Middle frontal gyrus (tissue), 1 donor: ENCODE results near the gene SUMO4.

ENCODE experiments used
- DNase-seq: peaks from one replicate; pipeline ENCODE4 v3.0.0-alpha.2; 2015; ENCODE audit warnings: low spot score; ENCODE audit errors: extremely low spot score

The SUMO4 gene

DNA sequence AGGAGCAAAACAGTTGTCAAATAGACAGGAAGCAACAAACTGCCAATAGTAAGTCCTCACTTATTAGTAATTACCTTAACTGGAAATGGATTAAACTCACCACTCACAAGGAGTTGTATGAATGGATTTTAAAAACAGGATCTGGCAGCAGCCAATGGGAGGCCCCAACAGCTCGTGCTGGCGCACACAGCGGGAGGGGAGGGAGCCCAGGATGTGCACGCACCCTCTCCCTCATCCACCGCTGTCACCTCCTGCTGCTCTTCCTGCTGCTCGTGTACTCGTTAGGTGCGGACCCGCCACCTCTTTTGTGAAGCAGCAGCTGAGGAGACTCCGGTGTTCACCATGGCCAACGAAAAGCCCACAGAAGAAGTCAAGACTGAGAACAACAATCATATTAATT lies at the start of gene SUMO4:
TSS of gene SUMO4 (plus strand) at position 213 of the 400 bp plus-strand sequence. CDS start at position 343, 130 bp downstream.
- DNase-seq = no peak

- DNase-seq = no peak
Observed at GRCh38 chr6:149354009-149354408, 46.1 kb upstream of the SUMO4 start.

DNA sequence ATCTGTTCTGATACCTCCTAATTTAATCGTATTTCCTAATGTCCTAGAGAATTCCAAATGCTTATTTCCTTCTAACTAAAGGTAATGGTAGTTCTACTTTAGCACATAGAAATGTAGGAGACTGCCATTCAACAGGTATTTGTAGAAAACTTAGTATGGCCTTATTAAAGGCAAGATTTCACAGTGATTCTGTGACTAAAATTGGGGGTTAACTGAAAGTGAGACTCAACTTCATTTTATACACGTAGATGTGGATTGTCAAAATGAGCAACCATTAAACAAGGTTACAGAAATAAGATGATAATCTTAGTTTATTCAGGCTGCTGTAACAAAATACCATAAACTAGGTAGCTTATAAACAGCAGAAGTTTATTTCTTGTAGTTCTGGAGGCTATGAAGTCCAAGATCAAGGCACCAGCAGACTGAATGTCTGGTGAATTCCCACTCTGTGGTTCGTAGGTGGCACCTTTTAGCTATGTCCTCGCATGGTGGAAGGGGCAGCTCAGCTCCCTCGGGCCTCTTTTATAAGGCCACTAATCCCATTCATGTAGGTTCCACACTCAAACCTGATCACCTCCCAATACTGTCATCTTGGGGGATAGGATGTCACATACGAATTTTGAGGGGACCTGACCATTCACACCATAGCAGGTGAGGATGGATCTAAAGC lies 43.8 kb upstream of the SUMO4 start:
- no peak for DNase-seq

DNA sequence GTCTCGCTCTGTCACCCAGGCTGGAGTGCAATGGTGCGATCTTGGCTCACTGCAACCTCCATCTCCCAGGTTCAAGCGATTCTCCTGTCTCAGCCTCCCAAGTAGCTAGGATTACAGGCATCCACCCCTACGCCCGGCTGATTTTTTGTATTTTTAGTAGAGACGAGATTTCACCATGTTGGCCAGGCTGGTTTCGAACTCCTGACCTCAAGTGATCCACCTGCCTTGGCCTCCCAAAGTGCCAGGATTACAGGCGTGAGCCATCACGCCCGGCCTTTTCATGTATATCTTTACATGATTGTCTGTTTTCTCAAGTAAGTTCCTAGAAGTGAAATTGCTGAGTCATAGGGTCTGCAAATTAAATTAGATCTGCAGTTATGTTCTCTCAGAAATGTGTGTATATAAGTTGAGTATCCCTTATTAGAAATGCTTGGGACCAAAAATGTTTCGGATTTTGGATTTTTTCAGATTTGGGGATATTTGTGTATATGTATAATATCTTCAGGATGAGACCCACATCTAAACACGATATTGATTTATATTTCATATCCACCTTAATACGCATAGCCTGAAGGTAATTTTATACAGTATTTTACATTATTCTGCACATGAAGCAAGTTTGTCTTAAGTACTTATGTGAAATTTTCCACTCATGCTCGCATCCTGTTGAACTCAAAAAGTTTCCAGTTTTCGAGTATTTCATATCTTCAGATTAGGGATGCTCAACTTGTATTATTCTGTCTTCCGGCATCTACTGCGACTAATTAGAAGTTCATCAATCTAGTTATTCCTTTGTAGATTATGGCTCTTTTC lies 42.1 kb upstream of the SUMO4 start:
- DNase-seq = no peak

DNA sequence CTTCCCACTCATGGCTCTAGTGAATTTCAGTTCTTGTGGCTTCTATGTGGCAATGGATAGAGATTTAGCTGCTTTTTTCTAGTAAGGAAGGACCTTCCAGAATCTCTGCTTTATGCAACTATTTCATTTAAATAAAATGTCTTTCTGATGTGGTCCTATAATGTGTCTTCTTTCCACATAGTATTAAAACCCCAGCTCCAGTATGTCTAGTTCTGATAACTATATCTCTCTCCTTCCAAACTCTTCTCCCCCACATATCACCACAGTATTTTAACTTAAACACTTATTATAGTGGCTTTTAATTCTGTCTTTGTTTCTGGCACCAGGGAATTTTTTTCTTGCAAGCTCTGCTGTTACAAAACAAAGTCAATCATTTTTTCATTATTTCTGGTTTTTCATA lies 40.6 kb upstream of the SUMO4 start:
- DNase-seq = no peak

GRCh38 chr6:149360536-149360935 lies 39.5 kb upstream of the SUMO4 start:
- no peak for DNase-seq

DNA sequence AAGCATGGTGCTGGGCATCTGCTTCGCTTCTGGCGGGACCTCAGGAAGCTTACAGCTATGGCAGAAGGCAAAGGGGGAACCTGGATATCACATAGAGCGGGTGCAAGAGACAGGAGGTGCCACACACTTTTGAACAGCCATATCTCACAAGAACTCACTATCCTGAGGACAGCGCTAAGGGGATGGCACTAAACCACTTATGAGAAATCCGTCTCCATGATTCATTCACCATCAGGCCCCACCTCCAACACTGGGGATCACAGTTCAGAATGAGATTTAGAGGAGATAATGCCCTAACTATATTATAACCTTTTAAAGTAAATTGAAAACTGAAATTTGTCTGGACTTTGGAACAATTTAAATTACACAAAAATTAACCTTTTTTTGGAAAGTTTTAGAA lies 37.8 kb upstream of the SUMO4 start:
- DNase-seq = no peak

- DNase-seq = no peak
Observed at GRCh38 chr6:149363154-149363553, 36.9 kb upstream of the SUMO4 start.

DNA sequence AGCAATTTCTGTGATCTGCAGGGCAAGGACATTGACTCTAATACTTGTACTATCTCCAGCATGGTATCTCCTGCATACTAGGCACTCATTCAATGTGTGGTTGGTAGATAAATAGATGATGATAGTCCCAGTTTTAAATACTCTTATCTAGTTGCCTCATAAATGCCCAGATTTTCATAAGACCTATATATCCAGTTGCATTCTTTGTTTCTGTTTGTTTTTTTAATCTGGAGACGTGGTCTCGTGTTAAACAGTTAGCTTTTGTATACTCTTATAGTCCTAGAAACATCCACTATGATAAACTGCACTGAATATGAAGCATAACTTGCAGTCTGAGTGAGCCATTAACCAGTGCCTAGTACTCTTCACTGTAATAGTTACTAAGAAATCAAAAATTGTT lies 35.5 kb upstream of the SUMO4 start:
- no peak for DNase-seq

GRCh38 chr6:149365197-149365596 lies 34.9 kb upstream of the SUMO4 start:
- no peak for DNase-seq

- no peak for DNase-seq
Observed at GRCh38 chr6:149366267-149366921, 33.7 kb upstream of the SUMO4 start.

- no peak for DNase-seq
Observed at GRCh38 chr6:149368065-149368464, 32.0 kb upstream of the SUMO4 start.

GRCh38 chr6:149371154-149371553 lies 28.9 kb upstream of the SUMO4 start:
- DNase-seq = no peak

- DNase-seq = no peak
Observed at GRCh38 chr6:149372062-149372461, 28.0 kb upstream of the SUMO4 start.

- DNase-seq = no peak
Observed at GRCh38 chr6:149373511-149373910, 26.6 kb upstream of the SUMO4 start.

- no peak for DNase-seq
Observed at GRCh38 chr6:149379977-149380376, 20.1 kb upstream of the SUMO4 start.

DNA sequence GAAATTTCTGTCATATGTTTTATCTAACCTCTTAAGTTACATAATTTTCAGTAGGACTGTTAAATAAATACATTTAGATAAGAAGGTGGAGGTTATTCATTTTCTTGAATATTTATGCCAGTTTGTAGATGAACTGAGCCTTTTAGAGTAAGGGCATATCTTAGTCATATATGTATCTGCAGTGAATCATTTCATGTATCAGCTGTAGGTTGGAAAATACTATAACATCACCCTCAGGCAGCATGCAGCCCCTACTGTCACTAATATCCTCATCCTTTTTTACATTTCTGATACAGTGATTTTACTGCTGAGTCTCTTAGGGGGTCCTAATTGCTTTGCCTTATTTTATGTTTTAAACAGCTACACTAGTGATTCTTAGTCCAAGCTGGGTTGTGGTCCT lies 19.5 kb upstream of the SUMO4 start:
- no peak for DNase-seq

DNA sequence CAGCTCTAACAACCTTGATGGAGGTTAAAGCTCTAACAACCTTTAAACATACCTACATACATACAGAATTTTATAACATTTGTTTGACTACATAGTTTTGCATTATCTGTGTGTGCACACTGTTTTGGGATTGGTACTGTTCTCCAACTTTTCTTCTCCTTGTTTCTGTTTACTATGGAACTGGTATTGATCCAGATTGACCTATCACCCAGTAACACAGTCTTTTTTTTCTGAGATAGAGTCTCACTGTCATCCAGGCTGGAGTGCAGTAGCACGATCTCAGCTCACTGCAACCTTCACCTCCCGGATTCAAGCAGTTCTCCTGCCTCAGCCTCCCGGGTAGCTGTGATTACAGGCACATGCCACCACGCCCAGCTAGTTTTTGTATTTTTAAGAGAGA lies 16.7 kb upstream of the SUMO4 start:
- DNase-seq = no peak

DNA sequence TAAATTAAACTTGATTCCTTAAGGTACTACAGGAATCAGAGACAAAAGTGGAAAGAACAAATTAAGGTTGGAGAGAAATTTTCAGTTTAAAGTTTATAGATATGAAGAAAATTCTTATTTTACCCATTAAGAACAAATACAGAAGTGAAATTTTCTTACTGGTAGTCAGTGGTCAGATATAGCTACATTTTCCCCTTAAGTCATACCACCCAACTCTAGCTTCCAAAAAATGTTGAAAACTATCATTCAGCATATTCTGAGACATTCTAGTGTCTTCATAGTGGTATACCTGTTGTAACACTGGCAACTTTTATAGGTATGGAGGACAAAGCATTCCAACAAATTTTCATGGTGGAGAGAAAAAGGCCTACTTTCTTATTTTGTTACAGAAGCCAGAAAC lies 15.6 kb upstream of the SUMO4 start:
- DNase-seq = no peak

DNA sequence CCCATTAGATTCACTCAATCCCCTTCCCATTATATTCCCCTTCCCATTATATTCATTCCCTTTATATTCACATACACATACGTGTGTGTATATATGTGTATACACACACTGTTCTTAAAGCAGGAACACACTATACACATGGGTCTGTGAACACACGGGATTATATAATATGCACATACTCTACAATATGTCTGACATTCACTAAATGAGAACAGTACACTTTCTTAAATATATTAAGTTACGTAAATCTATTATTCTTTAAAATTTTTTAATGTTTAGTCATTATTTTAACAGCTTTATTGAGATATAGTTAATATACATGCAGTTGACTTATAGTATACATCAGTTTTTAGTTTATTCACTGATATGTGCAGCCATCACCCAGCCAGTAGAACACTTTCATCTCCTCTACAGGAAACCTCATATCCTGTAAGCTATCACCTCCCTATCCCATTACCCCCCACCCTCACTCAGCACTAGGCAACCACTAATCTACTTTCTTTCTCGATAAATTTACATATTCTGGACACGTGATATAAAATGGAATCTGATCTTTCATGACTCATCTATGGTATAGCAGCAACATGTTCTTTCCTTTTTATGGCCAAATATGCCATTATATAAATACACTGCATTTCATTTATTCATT lies 13.9 kb upstream of the SUMO4 start:
- no peak for DNase-seq

DNA sequence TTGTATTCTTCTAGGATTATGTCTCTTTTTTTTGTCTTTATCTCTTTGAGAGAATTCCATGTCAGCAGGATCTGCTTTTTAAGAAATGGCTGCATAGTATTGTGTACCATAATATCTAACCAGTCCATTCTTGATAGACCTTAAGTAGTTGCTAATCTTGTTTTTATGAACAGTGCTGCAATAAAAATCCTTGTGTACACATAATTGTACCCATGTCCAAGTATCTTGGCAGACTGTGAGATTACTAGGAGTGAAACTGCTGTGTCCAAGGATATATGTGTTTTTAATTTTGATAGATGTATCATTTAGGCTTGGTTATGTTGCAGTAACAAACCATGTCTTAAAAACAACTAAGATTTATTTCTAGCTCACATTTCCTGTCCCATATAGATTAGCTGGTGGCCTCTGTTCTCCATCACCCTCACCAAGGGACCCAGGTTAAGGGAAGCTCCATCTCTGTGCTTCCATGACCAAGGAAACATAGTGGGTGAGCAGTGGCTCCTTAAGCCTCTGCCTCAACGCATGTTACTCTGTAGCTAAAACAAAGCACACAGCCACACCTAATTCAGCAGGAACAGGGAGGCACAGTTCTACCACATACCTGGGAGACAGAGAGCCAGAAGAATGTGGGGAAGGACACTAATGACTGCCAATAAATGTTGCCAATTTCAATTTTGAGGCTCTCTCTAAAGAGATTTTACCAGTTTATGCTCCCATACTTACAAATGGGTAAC lies 12.1 kb upstream of the SUMO4 start:
- DNase-seq = no peak
